Measurements from ENCODE around the gene SH3BP5. TPM values are rescaled to one million over a fixed set of nuclear protein-coding genes. Genes with fewer than 3 reads are reported as not detected.

Gene SH3BP5
- total RNA-seq, 1 donor from 2014 or later, result 6.3 TPM

- DNase-seq (ENCODE audit: low read depth) (no peak), FAIRE-seq (no peak)
- Histone ChIP-seq H3K36me3 (ENCODE audit: control insufficient read depth, insufficient read depth, low read length) (no peaks in the 10 kb centered on the region), H3K4me3 (ENCODE audit: low read depth, low read length) (no peak overlapping the region), H3K27me3 (ENCODE audit: control insufficient read depth, insufficient read depth, low read length) (no peaks in the 10 kb centered on the region)
- TF ChIP-seq CTCF (IDR thresholded peaks at IDR 0.05; ENCODE audit: insufficient read depth, low read length, severe bottlenecking), result no peak
Observed at GRCh38 chr3:15325228-15325627, 7.2 kb downstream of the SH3BP5 start.

- DNase-seq (ENCODE audit: low read depth), result no peak
- H3K27me3 ChIP-seq (ENCODE audit: control insufficient read depth, insufficient read depth, low read length), result no peaks in the 10 kb centered on the region
- no peak overlapping the region for H3K4me3 ChIP-seq (ENCODE audit: low read depth, low read length)
- H3K36me3 ChIP-seq (ENCODE audit: control insufficient read depth, insufficient read depth, low read length), result no peaks in the 10 kb centered on the region
- no peak for TF ChIP-seq CTCF (IDR thresholded peaks at IDR 0.05; ENCODE audit: insufficient read depth, low read length, severe bottlenecking)
- no peak for FAIRE-seq
Observed at GRCh38 chr3:15324379-15324808, 8.0 kb downstream of the SH3BP5 start.

- H3K4me3 ChIP-seq (ENCODE audit: low read depth, low read length), result no peak overlapping the region
- FAIRE-seq, result no peak
- no peaks in the 10 kb centered on the region for H3K36me3 ChIP-seq (ENCODE audit: control insufficient read depth, insufficient read depth, low read length)
- H3K27me3 ChIP-seq (ENCODE audit: control insufficient read depth, insufficient read depth, low read length), result no peaks in the 10 kb centered on the region
- no peak for TF ChIP-seq CTCF (IDR thresholded peaks at IDR 0.05; ENCODE audit: insufficient read depth, low read length, severe bottlenecking)
- no peak for DNase-seq (ENCODE audit: low read depth)
Observed at GRCh38 chr3:15323063-15323462, 9.3 kb downstream of the SH3BP5 start.

GRCh38 chr3:15321349-15321748, 11.0 kb downstream of the SH3BP5 start:
- no peak for TF ChIP-seq CTCF (IDR thresholded peaks at IDR 0.05; ENCODE audit: insufficient read depth, low read length, severe bottlenecking)
- Histone ChIP-seq H3K27me3 (ENCODE audit: control insufficient read depth, insufficient read depth, low read length) (no peaks in the 10 kb centered on the region), H3K4me3 (ENCODE audit: low read depth, low read length) (no peak overlapping the region), H3K36me3 (ENCODE audit: control insufficient read depth, insufficient read depth, low read length) (no peaks in the 10 kb centered on the region)
- DNase-seq (ENCODE audit: low read depth) (no peak), FAIRE-seq (no peak)

GRCh38 chr3:15319575-15319974, 12.8 kb downstream of the SH3BP5 start:
- no peak overlapping the region for H3K4me3 ChIP-seq (ENCODE audit: low read depth, low read length)
- DNase-seq (ENCODE audit: low read depth) (no peak), FAIRE-seq (no peak)
- H3K27me3 ChIP-seq (ENCODE audit: control insufficient read depth, insufficient read depth, low read length), result no peaks in the 10 kb centered on the region
- TF ChIP-seq CTCF (IDR thresholded peaks at IDR 0.05; ENCODE audit: insufficient read depth, low read length, severe bottlenecking), result no peak
- no peaks in the 10 kb centered on the region for H3K36me3 ChIP-seq (ENCODE audit: control insufficient read depth, insufficient read depth, low read length)

GRCh38 chr3:15319136-15319535, 13.2 kb downstream of the SH3BP5 start:
- no peak for FAIRE-seq

More at GRCh38 chr3:15319136-15319535, 13.2 kb downstream of the SH3BP5 start:
- no peak for TF ChIP-seq CTCF (IDR thresholded peaks at IDR 0.05; ENCODE audit: insufficient read depth, low read length, severe bottlenecking)
- Histone ChIP-seq H3K36me3 (ENCODE audit: control insufficient read depth, insufficient read depth, low read length) (no peaks in the 10 kb centered on the region), H3K27me3 (ENCODE audit: control insufficient read depth, insufficient read depth, low read length) (no peaks in the 10 kb centered on the region), H3K4me3 (ENCODE audit: low read depth, low read length) (no peak overlapping the region)
- no peak for DNase-seq (ENCODE audit: low read depth)
